OCI-M2 (cell line): ENCODE results near the gene RYR1.
"Not testable (repeated sequence)": the region's sequence is repeated elsewhere in the genome, so short reads cannot be mapped to it uniquely, and the experiment has no call there.

Source experiments
- DNase-seq: peaks from one replicate; lab custom pipeline; 2025; ENCODE audit not compliant: unreplicated experiment; lab: John Stamatoyannopoulos, UW

The RYR1 gene

DNA sequence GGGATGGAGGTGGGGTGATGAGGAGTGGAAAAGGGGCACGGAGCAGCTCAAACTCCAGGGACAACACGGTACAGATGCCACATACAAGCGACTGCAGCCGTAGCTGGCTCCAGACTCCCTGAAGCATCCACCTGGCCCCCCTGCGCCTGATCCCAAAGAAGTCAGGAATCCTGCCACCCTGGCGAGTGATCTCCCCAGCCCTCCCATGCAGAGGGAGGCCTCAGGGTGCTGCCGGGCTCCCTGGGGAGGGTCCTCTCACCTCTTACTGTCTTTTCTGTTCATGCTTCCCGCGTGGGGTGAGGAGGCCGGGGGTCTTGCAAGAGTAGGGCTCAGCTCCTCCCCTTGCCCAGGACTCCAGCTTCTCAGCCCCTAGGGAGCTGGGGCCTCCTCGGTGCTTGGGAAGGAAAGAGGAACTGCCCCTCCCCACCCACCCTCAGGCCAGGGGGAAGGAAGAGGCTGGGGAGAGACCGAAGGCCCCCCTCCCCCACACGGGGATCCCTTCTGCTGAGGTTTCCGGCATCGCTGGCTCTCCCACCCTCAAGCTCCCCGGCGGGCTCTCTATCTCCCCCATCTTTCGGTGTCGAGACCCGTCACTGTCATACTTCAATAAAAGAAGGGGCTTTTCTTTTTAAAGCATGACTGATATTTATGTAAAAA lies 7.6 kb upstream of the RYR1 start, which contains the start of gene RASGRP4:
Gene RASGRP4 (minus strand): TSS at position 410 of the 657 bp plus-strand sequence. CDS start 128 bp downstream, at position 282.
- peak; percentile 91 for DNase-seq

DNA sequence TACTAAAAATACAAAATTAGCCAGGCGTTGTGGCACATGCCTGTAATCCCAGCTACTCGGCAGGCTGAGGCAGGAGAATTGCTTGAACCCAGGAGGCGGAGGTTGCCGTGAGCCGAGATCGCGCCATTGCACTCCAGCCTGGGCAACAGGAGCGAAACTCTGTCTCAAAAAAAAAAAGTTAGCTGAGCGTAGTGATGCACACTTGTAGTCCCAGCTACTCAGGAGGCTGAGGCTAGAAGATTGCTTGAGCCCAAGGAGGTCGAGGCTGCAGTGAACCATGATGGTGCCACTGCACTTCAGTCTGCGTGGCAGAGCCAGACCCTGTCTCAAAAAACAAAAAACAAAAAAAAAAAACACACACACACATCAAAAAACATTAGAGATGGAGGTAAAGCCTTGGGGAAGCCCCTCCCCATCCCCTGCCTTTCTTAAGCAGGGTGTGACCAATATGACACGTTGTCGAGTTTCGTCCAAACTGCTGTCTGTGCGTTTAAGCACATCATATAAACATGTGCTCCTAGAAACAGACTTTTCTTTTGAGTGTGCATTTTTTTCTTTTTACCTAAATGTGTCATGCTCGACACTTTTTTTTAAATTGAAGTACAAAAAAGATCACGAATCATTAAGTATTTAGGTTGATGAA lies 6.3 kb upstream of the RYR1 start:
- DNase-seq, result not testable (repeated sequence)

DNA sequence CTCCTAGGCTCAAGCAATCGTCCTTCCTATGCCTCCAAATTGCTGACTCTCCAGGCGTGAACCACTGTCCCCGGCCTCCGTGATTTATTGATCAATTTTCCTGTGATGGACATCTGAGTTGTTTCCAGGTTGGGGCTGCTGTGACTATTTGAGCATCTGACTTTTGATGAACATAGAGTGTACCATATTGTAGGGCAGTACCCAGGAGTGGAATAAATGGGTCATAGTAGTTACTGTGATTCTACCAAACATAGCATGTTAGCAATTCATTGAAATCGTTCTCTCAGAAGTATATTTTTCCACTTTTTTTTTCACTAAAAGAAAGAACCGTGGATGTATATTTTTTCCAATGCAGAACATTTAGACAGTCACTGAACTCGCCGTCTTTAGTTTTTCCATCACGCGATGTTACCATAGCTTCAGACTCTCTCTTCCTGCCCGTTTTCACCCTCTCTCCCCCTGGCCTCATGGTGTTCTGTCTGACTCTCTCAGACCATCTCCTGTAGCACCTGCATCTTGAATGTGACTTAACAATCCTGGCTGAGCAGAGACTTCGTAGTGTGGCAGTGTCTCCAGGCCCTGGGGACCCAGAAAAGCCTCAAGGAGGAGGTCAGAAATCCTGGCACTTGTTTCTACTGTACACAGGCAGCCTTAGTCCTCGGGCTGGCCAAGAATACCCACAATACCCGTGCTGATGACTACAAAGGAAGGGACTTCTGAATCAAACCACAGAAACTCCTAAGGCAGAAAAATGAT lies 4.3 kb upstream of the RYR1 start:
- no peak for DNase-seq

DNA sequence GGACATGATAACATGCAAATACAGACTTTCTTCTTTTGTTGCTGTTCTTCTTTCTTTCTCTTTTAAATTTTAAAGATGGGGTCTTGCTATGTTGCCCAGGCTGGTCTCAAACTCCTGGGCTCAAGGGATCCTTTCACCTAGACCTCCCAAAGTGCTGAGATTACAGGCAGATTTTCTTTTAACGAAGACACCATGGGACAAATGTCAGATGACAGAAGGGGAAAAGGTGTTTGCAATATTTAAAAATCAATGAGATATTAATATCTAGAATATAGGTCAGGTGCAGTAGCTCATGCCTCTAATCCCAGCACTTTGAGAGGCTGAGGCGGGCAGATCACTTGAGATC lies 3.7 kb upstream of the RYR1 start:
- no peak for DNase-seq

DNA sequence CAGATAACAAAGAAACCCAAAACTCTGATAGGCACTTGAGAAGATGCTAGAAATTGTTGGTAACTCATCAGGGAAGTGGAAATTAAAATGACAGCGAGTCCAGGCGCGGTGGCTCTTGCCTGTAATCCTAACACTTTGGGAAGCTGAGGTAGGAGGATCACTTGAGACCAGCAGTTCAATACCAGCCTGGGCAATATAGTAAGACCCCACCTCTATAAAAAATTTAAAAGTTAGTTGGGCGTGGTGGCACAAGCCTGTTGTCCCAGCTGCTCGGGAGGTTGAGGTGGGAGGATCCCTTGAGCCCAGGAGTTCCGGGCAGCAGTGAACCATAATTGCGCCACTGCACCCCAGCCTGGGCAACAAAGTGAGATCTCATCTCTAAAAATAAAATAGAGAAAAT lies 2.6 kb upstream of the RYR1 start:
- no peak for DNase-seq

DNA sequence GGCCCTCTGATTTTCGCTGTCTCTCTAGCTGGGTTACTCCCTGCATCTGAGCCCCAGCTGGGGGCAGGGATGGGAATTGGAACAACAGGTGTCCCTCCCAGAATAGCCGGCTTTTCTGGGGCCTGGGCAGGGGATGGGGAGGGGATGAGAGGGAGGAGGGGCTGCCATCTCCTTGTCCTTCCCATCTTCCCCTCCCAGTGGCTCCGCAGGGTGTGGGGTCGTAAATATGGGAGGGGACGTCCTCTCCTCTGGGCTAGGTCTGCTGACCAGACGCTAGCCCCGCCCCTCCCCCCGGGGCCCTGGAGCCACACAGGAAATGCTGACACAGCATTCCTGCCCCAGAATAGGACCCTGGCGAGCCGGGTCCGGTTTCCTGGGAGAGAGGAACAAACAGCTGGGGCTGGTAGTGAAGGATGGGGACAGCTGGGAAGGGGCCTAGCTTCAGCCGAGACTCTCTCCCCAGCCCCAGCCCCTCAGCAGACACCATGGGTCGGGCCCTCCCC lies 1.1 kb downstream of the RYR1 start:
- DNase-seq, result no peak

DNA sequence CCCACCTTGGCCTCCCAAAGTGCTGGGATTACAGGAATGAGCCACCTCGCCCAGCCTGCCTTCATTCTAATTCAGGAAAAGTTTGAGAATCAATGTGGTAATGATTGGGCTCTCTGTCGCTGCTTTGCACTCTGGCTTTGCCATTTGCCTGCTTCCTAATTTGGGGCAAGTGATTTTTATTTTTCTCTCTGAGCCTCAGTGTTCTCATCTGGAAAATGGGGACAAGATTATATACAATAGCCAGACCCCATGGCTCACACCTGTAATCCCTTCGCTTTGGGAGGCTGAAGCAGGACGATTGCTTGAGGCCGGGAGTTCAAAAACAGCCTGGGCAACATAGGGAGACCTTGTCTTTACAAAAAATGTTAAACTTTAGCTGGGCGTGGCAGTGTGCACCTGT lies 3.8 kb downstream of the RYR1 start:
- no peak for DNase-seq

DNA sequence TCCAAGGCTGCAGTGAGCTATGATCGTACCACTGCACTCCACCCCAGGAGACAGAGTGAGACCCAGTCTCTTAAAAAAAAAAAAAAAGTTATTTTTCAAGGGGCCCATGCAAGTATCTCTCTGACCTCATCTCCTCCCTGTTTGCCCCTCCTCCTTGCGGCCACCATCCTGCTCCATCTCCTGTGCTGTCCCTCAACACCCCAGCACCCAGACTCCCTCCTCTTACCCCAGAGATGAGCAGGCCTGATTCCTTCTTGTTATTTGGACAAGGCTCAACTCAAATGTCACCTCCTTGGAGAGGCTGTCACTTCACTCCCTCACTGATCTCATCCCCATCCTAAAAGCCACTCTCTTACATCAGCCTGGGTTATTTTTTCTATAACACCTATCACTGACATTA lies 4.4 kb downstream of the RYR1 start:
- DNase-seq, result no peak

DNA sequence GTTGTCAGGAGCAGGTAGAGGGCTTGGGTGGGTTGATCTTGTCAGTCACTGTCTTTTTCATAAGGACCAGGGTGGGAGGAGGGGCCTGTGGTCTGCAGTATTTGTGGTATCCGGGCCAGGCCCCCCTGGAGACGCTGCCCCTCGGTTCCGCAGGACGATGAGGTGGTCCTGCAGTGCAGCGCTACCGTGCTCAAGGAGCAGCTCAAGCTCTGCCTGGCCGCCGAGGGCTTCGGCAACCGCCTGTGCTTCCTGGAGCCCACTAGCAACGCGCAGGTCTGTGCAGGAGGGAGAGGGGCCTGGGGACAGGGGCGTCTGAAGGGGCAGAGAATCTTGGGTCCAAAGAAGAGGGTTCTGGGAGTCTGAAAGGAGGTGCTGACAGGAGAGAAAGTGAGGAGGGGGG lies 7.1 kb downstream of the RYR1 start:
- no peak for DNase-seq

DNA sequence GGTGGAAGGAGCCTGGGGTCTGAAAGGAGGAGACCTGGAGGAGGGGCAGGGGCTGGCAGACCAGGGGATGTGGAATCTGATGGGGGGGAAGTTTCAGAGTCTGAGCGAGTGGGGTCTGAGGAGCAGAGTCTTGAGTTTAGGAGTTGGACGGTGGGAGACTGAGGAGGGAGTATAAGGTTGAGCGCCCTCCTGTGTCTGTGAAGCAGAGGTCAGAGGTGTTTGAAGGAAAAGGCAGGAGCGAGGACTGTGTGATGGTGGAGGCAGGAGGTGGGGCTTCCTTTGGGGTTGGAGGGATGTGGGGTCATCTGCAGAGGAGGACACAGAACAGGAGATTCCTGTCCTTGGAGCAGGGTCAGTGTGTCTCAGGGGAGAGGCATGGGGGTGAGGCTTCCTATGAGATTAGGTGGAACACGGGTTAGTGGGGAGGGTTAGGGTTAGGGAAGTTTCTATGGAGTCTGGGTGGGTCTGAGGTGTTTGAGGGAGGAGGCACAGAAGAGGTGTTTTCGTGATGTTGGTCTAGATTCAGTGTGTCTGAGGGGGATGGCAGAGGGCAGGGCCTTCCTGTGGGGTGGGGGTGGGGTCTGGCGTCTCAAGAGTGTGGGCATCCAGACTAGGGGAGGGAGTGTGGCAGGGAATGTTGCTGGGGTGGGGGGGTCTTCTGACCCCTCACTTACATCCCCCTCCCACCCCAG lies 8.3 kb downstream of the RYR1 start:
- DNase-seq, result no peak

DNA sequence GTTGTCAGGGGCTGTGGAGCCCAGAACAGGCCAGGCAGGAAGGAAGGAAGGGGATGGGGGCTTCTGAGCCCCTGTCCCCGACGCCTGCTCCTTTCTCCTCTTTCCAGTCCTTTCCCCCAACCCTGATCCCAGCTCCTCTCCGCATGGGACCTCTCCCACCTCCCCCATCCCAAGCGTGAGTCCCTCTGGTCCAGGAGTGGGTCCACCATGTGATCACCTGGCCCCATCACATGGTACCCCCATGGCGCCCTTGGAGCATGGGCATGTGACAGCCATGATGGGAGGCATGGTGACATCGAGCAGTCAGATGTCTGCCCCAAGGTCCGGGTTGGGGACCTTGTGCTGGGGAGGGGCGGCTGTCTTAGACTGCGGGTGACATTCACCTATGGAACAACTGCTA lies 9.2 kb downstream of the RYR1 start:
- no peak for DNase-seq

DNA sequence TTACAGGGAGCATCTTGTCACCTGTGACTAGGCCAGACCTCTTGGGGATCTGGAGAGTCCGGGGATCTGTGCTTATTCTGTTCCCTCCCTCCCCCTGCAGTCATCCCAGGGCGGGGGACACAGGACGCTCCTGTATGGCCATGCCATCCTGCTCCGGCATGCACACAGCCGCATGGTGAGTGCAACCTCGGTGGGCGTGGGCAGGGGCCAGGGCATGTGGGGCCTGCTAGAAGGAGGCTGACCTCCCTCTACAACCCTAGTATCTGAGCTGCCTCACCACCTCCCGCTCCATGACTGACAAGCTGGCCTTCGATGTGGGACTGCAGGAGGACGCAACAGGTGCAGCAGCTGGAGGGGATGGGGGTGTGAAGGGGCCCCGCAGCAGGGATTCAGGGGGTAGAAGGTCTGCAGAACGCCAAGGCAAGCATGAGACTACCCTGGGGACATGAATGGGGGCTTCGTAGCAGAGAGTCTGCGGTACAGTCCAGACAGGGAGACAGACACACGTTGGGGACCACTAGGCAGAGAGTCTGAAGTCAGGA lies 10.0 kb downstream of the RYR1 start:
- DNase-seq, result no peak

DNA sequence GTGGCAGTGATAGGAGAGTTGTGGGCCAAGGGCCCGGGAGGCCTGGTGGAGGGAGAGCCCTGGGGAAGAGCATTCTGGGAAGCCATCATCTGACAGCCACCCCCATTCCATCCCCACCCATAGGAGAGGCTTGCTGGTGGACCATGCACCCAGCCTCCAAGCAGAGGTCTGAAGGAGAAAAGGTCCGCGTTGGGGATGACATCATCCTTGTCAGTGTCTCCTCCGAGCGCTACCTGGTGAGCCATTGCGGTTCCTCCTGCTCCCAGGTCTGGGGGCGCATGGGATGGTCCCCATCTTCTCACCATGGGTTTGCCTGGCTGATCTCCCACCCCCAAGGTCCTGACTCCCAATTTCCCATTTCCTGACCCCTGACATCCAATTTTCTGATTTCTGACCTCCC lies 10.5 kb downstream of the RYR1 start:
- DNase-seq, result no peak

DNA sequence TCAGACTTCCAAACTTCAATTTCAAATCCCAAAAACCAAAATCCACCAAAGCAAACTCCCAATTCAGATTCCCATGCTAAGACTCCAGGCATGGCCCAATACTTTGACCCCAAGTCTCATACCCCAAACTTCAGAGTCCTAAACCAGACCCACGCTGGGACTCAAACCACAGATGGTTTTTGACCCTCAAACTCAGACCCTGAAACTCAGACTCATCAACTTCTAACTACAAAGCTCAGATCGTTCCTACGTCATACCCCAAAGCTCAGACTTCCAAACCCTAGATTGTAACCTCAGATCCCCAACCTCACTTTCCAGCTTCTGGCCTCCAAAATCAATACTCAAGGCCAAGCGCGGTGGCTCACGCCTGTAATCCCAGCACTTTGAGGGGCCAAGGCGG lies 11.9 kb downstream of the RYR1 start:
- no peak for DNase-seq

DNA sequence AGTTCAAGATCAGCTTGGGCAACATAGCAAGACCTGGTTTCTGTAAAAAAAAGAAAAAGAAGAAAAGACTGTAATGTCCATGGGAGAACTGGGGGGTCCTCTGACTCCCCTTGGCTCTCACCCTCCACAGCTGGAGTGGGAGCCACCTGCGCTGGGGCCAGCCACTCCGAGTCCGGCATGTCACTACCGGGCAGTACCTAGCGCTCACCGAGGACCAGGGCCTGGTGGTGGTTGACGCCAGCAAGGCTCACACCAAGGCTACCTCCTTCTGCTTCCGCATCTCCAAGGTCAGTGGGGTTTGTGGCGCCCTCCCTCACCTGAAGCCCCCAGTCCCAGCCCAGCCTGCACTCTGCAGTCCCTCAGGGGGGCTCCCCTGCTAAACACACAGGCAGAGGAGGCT lies 14.7 kb downstream of the RYR1 start:
- no peak for DNase-seq

DNA sequence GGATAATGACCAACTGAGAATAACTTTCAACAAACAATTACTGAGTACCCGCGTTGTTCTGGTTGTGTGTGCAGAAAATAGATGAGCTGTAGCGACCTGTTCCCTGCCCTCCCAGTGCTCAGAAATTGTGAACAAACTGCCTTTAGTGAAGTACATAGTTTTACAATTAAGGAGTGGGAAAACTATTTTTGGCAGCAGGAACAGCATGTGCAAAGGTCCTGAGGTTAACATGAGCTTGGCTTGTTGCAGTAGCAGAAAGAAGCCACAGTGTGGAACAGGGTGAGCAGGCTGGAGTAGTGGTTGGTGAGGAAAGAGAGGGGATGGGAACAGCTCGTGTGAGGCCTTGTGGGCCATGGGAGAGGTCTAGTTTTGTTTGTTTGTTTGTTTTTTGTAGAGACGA lies 16.0 kb downstream of the RYR1 start:
- DNase-seq, result no peak

DNA sequence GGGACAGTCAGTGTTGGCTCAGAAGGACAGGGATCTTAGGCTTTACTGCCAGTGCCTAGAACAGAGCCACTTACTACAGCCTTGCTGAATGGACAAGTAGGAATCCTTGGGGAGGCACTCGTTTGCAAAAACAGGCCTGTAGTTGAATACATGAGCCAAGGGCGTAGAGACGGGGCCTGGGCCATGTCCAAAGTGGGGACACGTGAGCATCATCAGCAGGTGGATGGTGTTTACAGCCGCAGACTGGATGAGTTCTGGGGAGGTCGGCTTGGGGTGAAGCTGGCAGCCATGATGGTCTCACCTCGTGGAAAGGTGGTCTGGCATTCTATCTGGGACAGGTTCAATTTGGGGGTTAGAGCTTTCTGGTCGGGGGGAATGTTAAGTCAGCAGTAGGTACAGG lies 17.5 kb downstream of the RYR1 start:
- no peak for DNase-seq

DNA sequence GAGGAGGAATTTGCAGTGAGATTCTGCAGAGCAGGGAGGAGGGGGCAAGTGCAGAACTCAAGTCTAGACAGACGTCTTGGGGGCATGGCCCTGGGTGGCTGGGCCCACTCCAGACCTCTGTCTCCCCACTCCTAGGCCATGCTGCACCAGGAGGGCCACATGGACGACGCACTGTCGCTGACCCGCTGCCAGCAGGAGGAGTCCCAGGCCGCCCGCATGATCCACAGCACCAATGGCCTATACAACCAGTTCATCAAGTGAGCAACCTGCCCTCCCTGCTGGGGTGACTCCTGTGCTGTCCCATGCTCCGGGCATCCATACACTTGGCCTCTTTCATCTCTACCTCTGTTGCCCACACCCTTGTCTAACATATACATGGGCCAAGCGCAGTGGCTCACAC lies 18.1 kb downstream of the RYR1 start:
- DNase-seq, result no peak

DNA sequence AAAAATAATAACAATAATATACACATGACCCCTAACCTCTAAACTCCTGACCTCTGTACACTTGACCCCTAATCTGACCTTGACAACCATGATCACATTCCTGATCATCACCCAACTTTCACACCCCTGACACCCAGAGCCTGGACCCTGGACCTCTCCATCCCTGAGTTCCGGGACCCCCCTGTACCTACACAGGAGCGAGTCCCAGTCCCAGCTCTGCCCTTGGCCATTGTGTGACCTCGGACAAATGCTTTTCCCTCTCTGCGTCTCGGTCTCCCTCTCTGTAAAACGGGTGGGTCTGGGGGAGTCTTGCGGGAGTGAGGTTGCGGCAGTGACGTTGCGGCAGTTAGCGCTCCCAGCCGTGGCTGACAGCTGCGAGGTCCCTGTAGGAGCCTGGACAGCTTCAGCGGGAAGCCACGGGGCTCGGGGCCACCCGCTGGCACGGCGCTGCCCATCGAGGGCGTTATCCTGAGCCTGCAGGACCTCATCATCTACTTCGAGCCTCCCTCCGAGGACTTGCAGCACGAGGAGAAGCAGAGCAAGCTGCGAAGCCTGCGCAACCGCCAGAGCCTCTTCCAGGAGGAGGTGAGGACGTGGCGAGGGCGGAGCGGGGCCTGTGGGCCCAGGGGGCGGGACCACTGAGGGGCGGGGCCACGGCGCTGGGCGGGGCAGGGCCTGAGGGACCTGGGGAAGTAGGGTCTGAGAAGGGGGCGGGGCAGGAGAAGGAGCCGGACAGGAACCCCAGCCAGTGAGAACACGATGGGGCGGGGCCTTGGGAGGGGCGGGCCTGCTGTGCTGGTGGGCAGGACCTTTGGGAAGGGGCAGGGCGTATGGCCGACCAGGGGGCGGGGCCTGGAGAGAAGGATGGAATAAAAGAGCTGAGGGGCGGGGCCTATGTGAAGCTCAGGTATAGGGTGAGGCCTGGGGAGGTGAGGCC lies 19.2 kb downstream of the RYR1 start:
- no peak for DNase-seq

DNA sequence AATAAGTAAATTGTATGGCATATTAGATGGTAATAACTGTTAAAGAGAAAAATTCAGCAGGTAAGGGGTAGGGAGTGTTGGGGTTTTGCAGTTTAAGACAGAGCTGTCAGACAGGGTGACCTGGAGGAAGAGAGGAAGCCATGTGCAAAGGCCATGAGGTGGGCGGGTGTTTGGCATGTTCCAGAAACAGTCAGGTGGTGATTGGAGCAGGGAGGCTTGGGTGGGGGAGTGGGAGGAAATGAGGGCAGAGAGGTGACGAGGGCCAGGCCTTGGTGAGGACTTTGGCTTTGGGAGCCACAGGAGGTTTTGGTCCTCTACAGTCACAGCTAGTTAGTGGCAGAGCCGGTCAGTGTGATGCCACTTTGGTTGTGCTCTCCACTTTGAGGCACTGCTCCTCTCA lies 20.1 kb downstream of the RYR1 start:
- DNase-seq, result no peak
